Neural progenitor cell (in vitro differentiated cells): ENCODE measurements around the gene COL5A3.

ENCODE experiments used
- CTCF ChIP-seq: fragments of 200-600 bp; sonication (generic); IDR thresholded peaks from 2 replicates; pipeline ENCODE4 v1.5.1; 2017; ENCODE audit warnings: antibody characterized with exemption, mild to moderate bottlenecking
- EZH2 ChIP-seq: fragments of 200-600 bp; sonication (generic); IDR thresholded peaks from 2 replicates; pipeline ENCODE4 v1.6.1; 2017; ENCODE audit warnings: antibody characterized with exemption, mild to moderate bottlenecking, moderate library complexity
- EZH2phosphoT487 ChIP-seq: fragments of 200-600 bp; sonication (generic); IDR thresholded peaks from 2 replicates; pipeline ENCODE4 v1.6.1; 2017; ENCODE audit warnings: antibody characterized with exemption

DNA sequence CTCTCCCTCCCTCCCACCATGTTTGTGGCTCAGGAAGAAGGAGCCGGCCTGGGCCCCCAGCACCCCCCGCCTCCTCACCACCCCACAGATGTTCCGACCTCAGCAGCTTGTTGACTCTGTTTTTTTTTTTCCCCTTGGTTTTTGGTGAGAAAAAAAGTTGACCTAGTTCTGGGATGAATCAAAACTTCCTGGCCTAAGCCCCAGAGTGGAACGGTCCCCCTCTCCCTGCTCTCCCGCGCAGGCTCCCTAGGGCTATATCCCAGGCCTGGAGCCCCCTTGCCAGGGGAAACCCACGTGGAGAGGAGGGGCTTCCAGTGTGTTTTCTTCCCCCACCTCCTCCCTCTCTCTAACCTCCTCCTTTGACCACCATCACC, 4.0 kb downstream of the COL5A3 start:
- no peak for TF ChIP-seq EZH2
- no peak for TF ChIP-seq CTCF
- no peak for TF ChIP-seq EZH2phosphoT487
